ENCODE results near the gene HMG20A. TPM values are rescaled to one million over a fixed set of nuclear protein-coding genes. Genes with fewer than 3 reads are reported as not detected.
A peak's percentile ranks its signal among the peaks of the same experiment; 100 is the strongest.

Gene HMG20A
- total RNA-seq, 6 experiments from 2014 or later, result 14.6 to 21.1 (median 19.5) TPM

DNA sequence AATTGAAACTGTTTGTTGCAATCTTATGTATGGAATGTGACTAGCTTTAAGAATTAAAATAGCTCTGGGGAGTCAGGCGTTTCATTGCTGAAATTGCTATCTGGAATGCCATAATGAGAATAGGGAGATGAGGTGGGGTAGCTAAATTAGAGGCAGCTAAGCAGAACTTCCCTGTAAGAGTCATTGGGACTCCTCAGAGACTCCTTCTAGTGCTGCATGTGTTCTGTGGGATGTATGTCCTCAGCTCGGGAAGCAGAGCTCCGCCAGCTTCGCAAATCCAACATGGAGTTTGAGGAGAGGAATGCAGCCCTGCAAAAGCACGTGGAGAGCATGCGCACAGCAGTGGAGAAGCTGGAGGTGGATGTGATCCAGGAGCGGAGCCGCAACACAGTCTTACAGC is 57.4 kb downstream of the HMG20A start:
- peaks cover 0 to 36% (median 18%) of the 10 kb centered on the region in 4 donors for H3K36me3 ChIP-seq
- H3K27me3 ChIP-seq, result no peaks in the 10 kb centered on the region
- no peaks in the 10 kb centered on the region for H3K4me1 ChIP-seq
- WGBS (ENCODE audit: insufficient coverage, low coverage, low lambda C conversion rate, missing lambda C conversion rate), result 90% methylated on average over 2 of the region's 8 CpGs
- DNase-seq, result no peak
- ATAC-seq, result peak in 1 of 4 donors; percentile 25
- TF ChIP-seq, protein P1, sequence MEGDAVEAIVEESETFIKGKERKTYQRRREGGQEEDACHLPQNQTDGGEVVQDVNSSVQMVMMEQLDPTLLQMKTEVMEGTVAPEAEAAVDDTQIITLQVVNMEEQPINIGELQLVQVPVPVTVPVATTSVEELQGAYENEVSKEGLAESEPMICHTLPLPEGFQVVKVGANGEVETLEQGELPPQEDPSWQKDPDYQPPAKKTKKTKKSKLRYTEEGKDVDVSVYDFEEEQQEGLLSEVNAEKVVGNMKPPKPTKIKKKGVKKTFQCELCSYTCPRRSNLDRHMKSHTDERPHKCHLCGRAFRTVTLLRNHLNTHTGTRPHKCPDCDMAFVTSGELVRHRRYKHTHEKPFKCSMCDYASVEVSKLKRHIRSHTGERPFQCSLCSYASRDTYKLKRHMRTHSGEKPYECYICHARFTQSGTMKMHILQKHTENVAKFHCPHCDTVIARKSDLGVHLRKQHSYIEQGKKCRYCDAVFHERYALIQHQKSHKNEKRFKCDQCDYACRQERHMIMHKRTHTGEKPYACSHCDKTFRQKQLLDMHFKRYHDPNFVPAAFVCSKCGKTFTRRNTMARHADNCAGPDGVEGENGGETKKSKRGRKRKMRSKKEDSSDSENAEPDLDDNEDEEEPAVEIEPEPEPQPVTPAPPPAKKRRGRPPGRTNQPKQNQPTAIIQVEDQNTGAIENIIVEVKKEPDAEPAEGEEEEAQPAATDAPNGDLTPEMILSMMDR (IDR thresholded peaks at IDR 0.05), result no peak
- TF ChIP-seq POLR2A (IDR thresholded peaks at IDR 0.05), result no peak
- no peaks in the 10 kb centered on the region for H3K9me3 ChIP-seq
- intact Hi-C loops (cut with DNase I), result no loop called here
- no peak overlapping the region for H3K27ac ChIP-seq
- H3K4me3 ChIP-seq, result no peak overlapping the region

DNA sequence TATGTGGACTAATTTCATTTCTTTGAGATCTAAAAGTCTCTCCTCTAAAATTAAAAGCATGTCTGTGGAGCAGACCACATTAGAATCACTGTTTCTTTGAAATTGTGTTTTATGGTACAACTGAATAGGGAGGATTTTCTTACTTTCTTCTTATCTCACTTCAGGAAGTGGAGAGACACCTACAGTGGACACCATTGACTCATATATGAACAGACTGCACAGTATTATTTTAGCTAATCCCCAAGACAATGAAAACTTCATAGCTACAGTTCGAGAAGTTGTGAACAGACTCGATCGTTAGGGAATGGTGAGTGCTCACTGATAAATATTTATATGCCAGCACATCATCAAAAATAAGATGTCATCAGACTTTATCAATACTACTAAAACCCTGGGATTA is 58.3 kb downstream of the HMG20A start:
- Histone ChIP-seq H3K27me3 (no peaks in the 10 kb centered on the region), H3K4me3 (no peak overlapping the region), H3K9me3 (no peaks in the 10 kb centered on the region), H3K27ac (no peak overlapping the region), H3K36me3 (peaks cover 0 to 46% (median 17%) of the 10 kb centered on the region in 4 donors), H3K4me1 (no peaks in the 10 kb centered on the region)
- TF ChIP-seq, protein P1 (IDR thresholded peaks at IDR 0.05), result no peak
- TF ChIP-seq POLR2A (IDR thresholded peaks at IDR 0.05), result no peak
- WGBS (ENCODE audit: insufficient coverage, low coverage, low lambda C conversion rate, missing lambda C conversion rate), result 88% methylated on average over 3 of the region's 3 CpGs
- ATAC-seq (no peak), DNase-seq (no peak)
- intact Hi-C loops (cut with DNase I), result no loop called here

DNA sequence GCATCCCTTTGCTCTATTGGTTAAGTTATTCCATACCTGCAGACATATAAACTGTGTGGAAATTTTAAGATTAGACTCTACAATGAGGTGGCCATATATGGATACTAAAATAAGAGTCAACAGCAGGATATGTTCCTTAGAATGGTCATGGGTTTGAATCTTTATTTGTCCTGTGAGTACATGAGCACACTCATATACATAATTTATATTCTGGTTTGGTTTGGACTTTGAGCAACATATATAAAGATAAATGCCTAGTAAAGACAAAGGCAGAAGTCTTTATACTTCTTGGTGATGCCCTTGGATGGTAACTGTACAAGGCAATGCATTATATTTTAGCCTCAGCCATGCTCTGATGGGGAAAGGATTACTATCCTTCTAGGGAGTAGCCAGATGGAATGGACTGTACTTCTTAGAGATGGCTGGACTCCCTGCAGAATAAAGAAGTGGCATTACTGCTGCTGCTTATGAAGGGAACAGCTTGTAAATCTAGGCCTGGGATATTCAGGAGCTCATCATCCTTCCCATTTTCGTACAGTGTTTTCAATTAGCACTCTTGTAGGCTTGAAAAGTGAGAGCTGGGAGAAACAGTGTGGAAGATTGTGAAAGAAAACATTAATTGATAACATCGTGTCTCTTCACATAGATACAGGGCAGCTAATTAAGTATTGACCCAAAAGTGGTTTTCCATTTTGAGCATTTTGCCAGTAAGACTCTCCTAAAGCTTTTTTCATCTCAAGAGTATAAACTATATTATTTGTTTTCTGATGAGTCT is 60.4 kb downstream of the HMG20A start:
- Histone ChIP-seq H3K4me3 (no peak overlapping the region), H3K27ac (no peak overlapping the region), H3K4me1 (no peaks in the 10 kb centered on the region), H3K27me3 (no peaks in the 10 kb centered on the region), H3K9me3 (no peaks in the 10 kb centered on the region), H3K36me3 (peaks cover 0 to 57% (median 17%) of the 10 kb centered on the region in 4 donors)
- 91% methylated on average over 2 of the region's 2 CpGs for WGBS (ENCODE audit: insufficient coverage, low coverage, low lambda C conversion rate, missing lambda C conversion rate)
- intact Hi-C loops (cut with DNase I), result no loop called here
- TF ChIP-seq, protein P1 (IDR thresholded peaks at IDR 0.05), result no peak
- no peak for TF ChIP-seq POLR2A (IDR thresholded peaks at IDR 0.05)
- DNase-seq (no peak), ATAC-seq (no peak)

DNA sequence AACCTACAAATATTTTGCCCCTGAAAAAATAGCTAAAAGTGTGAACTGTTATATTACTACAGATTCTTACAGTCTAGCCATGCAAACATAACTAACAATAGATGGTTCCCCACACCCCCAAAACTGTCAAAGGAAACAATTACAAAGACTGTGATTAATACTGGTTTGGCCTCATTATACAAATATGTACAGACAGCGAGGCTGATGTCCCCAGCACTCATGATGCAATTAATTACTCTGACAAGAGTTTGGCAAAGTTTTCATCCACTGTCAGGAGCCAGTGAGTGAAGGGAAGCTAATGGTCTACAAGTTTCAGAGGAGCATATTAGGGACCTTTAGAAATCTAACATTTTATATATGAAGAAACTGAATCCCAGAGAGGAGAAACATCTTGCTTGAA is 61.0 kb downstream of the HMG20A start:
- no peaks in the 10 kb centered on the region for H3K4me1 ChIP-seq
- H3K36me3 ChIP-seq, result peaks cover 0 to 57% (median 17%) of the 10 kb centered on the region in 4 donors
- ATAC-seq, result peak in 3 of 4 donors; percentile 30 to 66 (median 34)
- H3K4me3 ChIP-seq, result no peak overlapping the region
- no peak overlapping the region for H3K27ac ChIP-seq
- no peaks in the 10 kb centered on the region for H3K9me3 ChIP-seq
- no peak for DNase-seq
- intact Hi-C loops (cut with DNase I), result no loop called here
- 13% methylated on average over 1 of the region's 1 CpG for WGBS (ENCODE audit: insufficient coverage, low coverage, low lambda C conversion rate, missing lambda C conversion rate)
- TF ChIP-seq, protein P1 (IDR thresholded peaks at IDR 0.05), result no peak
- no peak for TF ChIP-seq POLR2A (IDR thresholded peaks at IDR 0.05)
- no peaks in the 10 kb centered on the region for H3K27me3 ChIP-seq
